IMR-90 (cell line): ENCODE data around the gene IRX3. TPM values are rescaled to one million over a fixed set of nuclear protein-coding genes. Genes with fewer than 3 reads are reported as not detected.

Source experiments
- ATAC-seq: fragments of 200-7000 bp; cut with Tn5 transposase; 2 replicates; pipeline ENCODE4 v1.9.1; 2020; ENCODE audit warnings: low read depth, mild to moderate bottlenecking, moderate library complexity
- BruUV-seq: library from RNA; stranded (reverse); fragments of 400-500 nt; replicated peaks from 2 replicates; lab custom pipeline; 2021; lab: Mats Ljungman, UMichigan
- CTCF ChIA-PET: fragments of 300-600 bp; formaldehyde crosslinking; extraction: SDS; loops from one replicate; lab custom pipeline; 2021; ENCODE audit warnings: antibody characterized with exemption; lab: Yijun Ruan, JAX
- POLR2A ChIA-PET: fragments of 300-600 bp; sonication (Branson Sonifier 250); formaldehyde crosslinking; loops from one replicate; lab custom pipeline; 2022; ENCODE audit warnings: antibody characterized with exemption; ENCODE audit not compliant: unreplicated experiment; lab: Charles Lee
- DNase-seq: peaks from one replicate; pipeline ENCODE4 v3.0.0; 2013
- H2AFZ ChIP-seq: replicated peaks from 2 replicates; pipeline ENCODE3; 2013; ENCODE audit warnings: low read length, mild to moderate bottlenecking; ENCODE audit not compliant: poor library complexity
- H2AK5ac ChIP-seq: 2 replicates; pipeline ENCODE4 v1.6.1; 2013; ENCODE audit warnings: low read depth, low read length, inconsistent platforms
- H2AK9ac ChIP-seq: replicated peaks from 2 replicates; pipeline ENCODE3; 2013; ENCODE audit warnings: mild to moderate bottlenecking, low read depth, low read length, moderate library complexity; ENCODE audit not compliant: poor library complexity
- H2BK120ac ChIP-seq: 2 replicates; pipeline ENCODE4 v1.6.1; 2013; ENCODE audit warnings: low read depth, low read length, inconsistent platforms
- H2BK15ac ChIP-seq: 3 replicates; pipeline ENCODE4 v1.6.1; 2013; ENCODE audit warnings: low read depth, low read length, inconsistent platforms
- H2BK20ac ChIP-seq: 2 replicates; pipeline ENCODE4 v1.6.1; 2013; ENCODE audit warnings: low read depth, mild to moderate bottlenecking, inconsistent platforms, low read length, moderate library complexity
- H2BK5ac ChIP-seq: 2 replicates; pipeline ENCODE4 v1.6.1; 2013; ENCODE audit warnings: mild to moderate bottlenecking, low read depth, low read length, inconsistent platforms; ENCODE audit not compliant: poor library complexity, severe bottlenecking
- H3K14ac ChIP-seq: replicated peaks from 2 replicates; pipeline ENCODE4 v1.6.1; 2013; ENCODE audit warnings: low read depth, low read length, inconsistent platforms
- H3K18ac ChIP-seq: 2 replicates; pipeline ENCODE4 v1.6.1; 2013; ENCODE audit warnings: low read depth, low read length, control low read depth
- H3K23ac ChIP-seq: 2 replicates; pipeline ENCODE4 v1.6.1; 2013; ENCODE audit warnings: low read depth, low read length, inconsistent platforms
- H3K27ac ChIP-seq: 2 replicates; pipeline ENCODE4 v1.5.1; 2013; ENCODE audit warnings: mild to moderate bottlenecking, control low read depth, low read length; ENCODE audit not compliant: insufficient read depth
- H3K27me3 ChIP-seq: 2 replicates; pipeline ENCODE4 v1.6.1; 2013; ENCODE audit warnings: low read length; ENCODE audit not compliant: control insufficient read depth, insufficient read depth
- H3K36me3 ChIP-seq: 2 replicates; pipeline ENCODE4 v1.6.1; 2013; ENCODE audit warnings: low read length, mixed read lengths; ENCODE audit not compliant: control insufficient read depth, insufficient read depth
- H3K4ac ChIP-seq: 2 replicates; pipeline ENCODE4 v1.6.1; 2013; ENCODE audit warnings: low read depth, low read length, inconsistent platforms
- H3K4me1 ChIP-seq: 2 replicates; pipeline ENCODE4 v1.6.1; 2013; ENCODE audit warnings: low read length, mixed read lengths; ENCODE audit not compliant: control insufficient read depth, insufficient read depth
- H3K4me2 ChIP-seq: 2 replicates; pipeline ENCODE4 v1.6.1; 2013; ENCODE audit warnings: low read depth, mild to moderate bottlenecking, control low read depth, low read length, moderate library complexity
- H3K4me3 ChIP-seq: 2 replicates; pipeline ENCODE4 v1.5.1; 2013; ENCODE audit warnings: low read depth, mild to moderate bottlenecking, control low read depth, low read length, moderate library complexity; ENCODE audit not compliant: insufficient read depth
- H3K56ac ChIP-seq: 2 replicates; pipeline ENCODE4 v1.6.1; 2013; ENCODE audit warnings: low read length, inconsistent platforms; ENCODE audit not compliant: insufficient read depth; ENCODE audit errors: extremely low read depth
- H3K79me1 ChIP-seq, 2 experiments: 2 replicates each; pipeline ENCODE4 v1.6.1; 2013; ENCODE audit warnings: low read length in 2 of 2, inconsistent platforms in 1 of 2, low read depth in 1 of 2
- H3K9ac ChIP-seq: 2 replicates; pipeline ENCODE4 v1.6.1; 2013; ENCODE audit warnings: low read depth, low read length, control low read depth
- H3K9me1 ChIP-seq: 2 replicates; pipeline ENCODE4 v1.6.1; 2013; ENCODE audit warnings: low read length, inconsistent platforms; ENCODE audit not compliant: insufficient read depth
- H3K9me3 ChIP-seq: 2 replicates; pipeline ENCODE4 v1.6.1; 2013; ENCODE audit warnings: low read length; ENCODE audit not compliant: control insufficient read depth, insufficient read depth
- H4K20me1 ChIP-seq: 2 replicates; pipeline ENCODE4 v1.6.1; 2013; ENCODE audit warnings: low read length, inconsistent platforms; ENCODE audit not compliant: insufficient read depth
- H4K5ac ChIP-seq: 2 replicates; pipeline ENCODE4 v1.6.1; 2013; ENCODE audit warnings: mild to moderate bottlenecking, low read depth, low read length, control low read depth
- H4K8ac ChIP-seq, 2 experiments: 2 replicates each; pipeline ENCODE4 v1.6.1; 2013; ENCODE audit warnings: low read depth in 2 of 2, low read length in 2 of 2, control low read depth in 1 of 2, inconsistent platforms in 1 of 2
- H4K91ac ChIP-seq: 2 replicates; pipeline ENCODE4 v1.6.1; 2013; ENCODE audit warnings: low read depth, low read length, inconsistent platforms; ENCODE audit not compliant: insufficient read depth
- BHLHE40 ChIP-seq: fragments of 150-350 bp; IDR thresholded peaks from 2 replicates; pipeline ENCODE4 v1.6.1; 2016; ENCODE audit warnings: mild to moderate bottlenecking, low read depth, low read length
- CEBPB ChIP-seq: IDR thresholded peaks from 2 replicates; pipeline ENCODE4 v1.6.1; 2012; ENCODE audit warnings: low read depth, low read length, improper control_type of control experiment
- CHD1 ChIP-seq: IDR thresholded peaks from 2 replicates; pipeline ENCODE4 v1.6.1; 2012; ENCODE audit warnings: low read depth, low read length, improper control_type of control experiment
- CTCF ChIP-seq: conservative IDR thresholded peaks from 2 replicates; pipeline ENCODE4 v1.5.1; 2012; ENCODE audit warnings: mild to moderate bottlenecking, low read depth, low read length, improper control_type of control experiment
- ELK1 ChIP-seq: fragments of 150-350 bp; IDR thresholded peaks from 2 replicates; pipeline ENCODE4 v1.6.1; 2016; ENCODE audit warnings: low read depth, mild to moderate bottlenecking, low read length, moderate library complexity, borderline replicate concordance
- FOS ChIP-seq: fragments of 150-350 bp; IDR thresholded peaks from 2 replicates; pipeline ENCODE4 v1.6.1; 2016; ENCODE audit warnings: low read depth, low read length
- MAFK ChIP-seq: IDR thresholded peaks from 2 replicates; pipeline ENCODE4 v1.6.1; 2012; ENCODE audit warnings: low read depth, low read length, improper control_type of control experiment
- MAZ ChIP-seq: IDR thresholded peaks from 2 replicates; pipeline ENCODE4 v1.6.1; 2012; ENCODE audit warnings: low read depth, mild to moderate bottlenecking, low read length, improper control_type of control experiment, moderate library complexity, borderline replicate concordance
- MXI1 ChIP-seq: IDR thresholded peaks from 2 replicates; pipeline ENCODE4 v1.6.1; 2012; ENCODE audit warnings: low read depth, mild to moderate bottlenecking, low read length, moderate library complexity, borderline replicate concordance
- NFE2L2 ChIP-seq: fragments of 150-350 bp; IDR thresholded peaks from 2 replicates; pipeline ENCODE4 v1.6.1; 2016; ENCODE audit warnings: low read depth, mild to moderate bottlenecking, low read length
- POLR2A ChIP-seq: IDR thresholded peaks from 2 replicates; pipeline ENCODE4 v1.6.1; 2012; ENCODE audit warnings: mild to moderate bottlenecking, low read depth, low read length
- RCOR1 ChIP-seq: IDR thresholded peaks from 2 replicates; pipeline ENCODE4 v1.6.1; 2012; ENCODE audit warnings: mild to moderate bottlenecking, low read length, improper control_type of control experiment; ENCODE audit not compliant: insufficient replicate concordance
- RFX5 ChIP-seq: IDR thresholded peaks from 2 replicates; pipeline ENCODE4 v1.8.0; 2012; ENCODE audit warnings: low read depth, mild to moderate bottlenecking, low read length, moderate library complexity
- SMC3 ChIP-seq: fragments of 150-350 bp; IDR thresholded peaks from 2 replicates; pipeline ENCODE4 v1.6.1; 2016; ENCODE audit warnings: low read depth, mild to moderate bottlenecking, antibody characterized with exemption, low read length, moderate library complexity
- USF2 ChIP-seq: fragments of 150-350 bp; IDR thresholded peaks from 2 replicates; pipeline ENCODE4 v1.6.1; 2017; ENCODE audit warnings: mild to moderate bottlenecking, antibody characterized with exemption, low read length, low read depth
- WGBS, 2 experiments: methylation state at CpG; one replicate each; pipeline versions ENCODE4 v1.1.5 to v1.1.7; 2013; ENCODE audit warnings: missing lambda C conversion rate in 2 of 2; ENCODE audit not compliant: insufficient read length in 1 of 2; ENCODE audit errors: extremely low coverage in 2 of 2; 5-methylcytosine and 5-hydroxymethylcytosine counted together
- dilution Hi-C: fragments of 300-500 bp; cut with HindIII; formaldehyde crosslinking; loops from one replicate; pipeline ENCODE4 v1.14.3; 2018; ENCODE audit warnings: low sequenced_read_pairs; ENCODE audit not compliant: unreplicated experiment
- in situ Hi-C: fragments of 300-500 bp; cut with MboI; formaldehyde crosslinking; loops from 3 replicates; pipeline ENCODE4 v1.14.3; 2019; ENCODE audit warnings: low sequenced_read_pairs, inconsistent platforms, mixed read lengths
- intact Hi-C: fragments of 100-400 bp; cut with micrococcal nuclease; formaldehyde crosslinking; loops from 2 replicates; pipeline ENCODE4 v1.10.0; 2022
- polyA plus RNA-seq, 3 experiments: library from polyadenylated mRNA; depleted of rRNA; stranded (reverse); fragments of >200 nt; gene quantifications; 2 replicates each; pipeline ENCODE4 v1.2.3, GENCODE V29; 2012; ENCODE audit warnings: low replicate concordance in 1 of 3
- total RNA-seq: library from RNA; depleted of rRNA; stranded (reverse); fragments of >200 nt; gene quantifications from 2 replicates; pipeline ENCODE4 v1.2.3, GENCODE V29; 2012

Gene IRX3
- total and polyA plus RNA-seq, 2 of the 4 experiments (the other 2 are of a cell fraction), result not detected

GRCh38 chr16:54283725-54284318 lies 2.8 kb downstream of the IRX3 start:
- H3K9me3 ChIP-seq, result peaks cover 9% of the 10 kb centered on the region; the same call in 1 of the 2 replicates
- 18% methylated on average over 13 of the region's 31 CpGs; no CpG with 5 or more reads in 1 of the 2 experiments for WGBS, 2 experiments
- H3K4me2 ChIP-seq, result no peak overlapping the region
- H3K14ac ChIP-seq, result no peak overlapping the region
- no peak overlapping the region for H4K8ac ChIP-seq
- H2BK5ac ChIP-seq, result no peak overlapping the region
- no peak overlapping the region for H2BK20ac ChIP-seq
- H2AK9ac ChIP-seq, result no peak overlapping the region
- ChIA-PET POLR2A (no interaction called here), CTCF (no interaction called here)
- no peak overlapping the region for H3K4me3 ChIP-seq
- no peak overlapping the region for H3K4ac ChIP-seq
- no TSS peak for BruUV-seq
- no peaks in the 10 kb centered on the region for H3K9me1 ChIP-seq
- no peak overlapping the region for H4K5ac ChIP-seq
- TF ChIP-seq MAZ, result no peak
- no peak for TF ChIP-seq BHLHE40
- TF ChIP-seq ELK1, result no peak
- TF ChIP-seq MXI1, result no peak
- TF ChIP-seq POLR2A, result no peak
- TF ChIP-seq CTCF, result no peak
- no peak for TF ChIP-seq CHD1
- TF ChIP-seq CEBPB, result no peak
- TF ChIP-seq NFE2L2, result no peak
- TF ChIP-seq RFX5, result no peak
- TF ChIP-seq SMC3, result no peak
- no peak for TF ChIP-seq MAFK
- TF ChIP-seq USF2, result no peak
- TF ChIP-seq FOS, result no peak
- no peak for TF ChIP-seq RCOR1
- no peak overlapping the region for H2AK5ac ChIP-seq
- H2BK15ac ChIP-seq, result no peak overlapping the region
- no peak overlapping the region for H2AFZ ChIP-seq
- H4K20me1 ChIP-seq, result no peaks in the 10 kb centered on the region
- no peak overlapping the region for H3K56ac ChIP-seq
- H3K36me3 ChIP-seq, result no peaks in the 10 kb centered on the region
- no peak overlapping the region for H4K91ac ChIP-seq
- intact Hi-C loops, result loop anchor here (5.0 to 10.0 kb wide), 4 partner anchors 339 to 651 kb away; partner anchors contain the start of gene IRX5
- H3K27me3 ChIP-seq, result peaks cover 89% of the 10 kb centered on the region
- no peak overlapping the region for H3K27ac ChIP-seq
- DNase-seq (no peak), ATAC-seq (no peak)
- no peak overlapping the region for H3K23ac ChIP-seq
- H3K9ac ChIP-seq, result no peak overlapping the region
- no peak overlapping the region for H3K18ac ChIP-seq
- H2BK120ac ChIP-seq, result no peak overlapping the region
- in situ Hi-C loops, result loop anchor here (10.0 to 25.0 kb wide), 3 partner anchors 522 to 729 kb away; partner anchors contain the start of gene IRX5
- no peaks in the 10 kb centered on the region for H3K79me1 ChIP-seq
- peaks cover 4% of the 10 kb centered on the region; the same call in 1 of the 2 replicates for H3K4me1 ChIP-seq
- dilution Hi-C loops, result no loop called here
